SW480 (cell line): ENCODE measurements around the gene PC.
"Not testable (repeated sequence)": the region's sequence is repeated elsewhere in the genome, so short reads cannot be mapped to it uniquely, and the experiment has no call there.

ENCODE experiments used
- DNase-seq: peaks from one replicate; pipeline ENCODE4 v3.0.0-alpha.2; 2016; ENCODE audit warnings: low spot score

Gene PC

DNA sequence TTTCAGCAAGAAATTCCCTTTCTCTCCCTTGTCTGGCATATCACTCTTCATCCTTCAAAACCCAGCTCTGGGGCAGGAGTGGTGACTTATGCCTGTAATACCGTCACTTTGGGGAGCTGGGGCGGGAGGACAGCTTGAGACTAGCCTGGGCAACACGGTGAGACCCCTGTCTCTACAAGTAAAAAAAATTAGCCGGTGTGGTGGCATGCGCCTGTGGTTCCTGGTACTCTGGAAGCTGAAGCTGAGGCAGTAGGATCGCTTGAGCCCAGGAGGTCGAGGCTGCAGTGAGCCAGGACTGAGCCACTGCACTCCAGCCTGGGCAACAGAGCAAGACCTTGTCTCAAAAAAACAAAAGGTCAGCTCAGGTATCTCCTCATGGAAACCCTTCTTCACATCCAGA is 116.3 kb downstream of the PC start:
- DNase-seq: no peak

DNA sequence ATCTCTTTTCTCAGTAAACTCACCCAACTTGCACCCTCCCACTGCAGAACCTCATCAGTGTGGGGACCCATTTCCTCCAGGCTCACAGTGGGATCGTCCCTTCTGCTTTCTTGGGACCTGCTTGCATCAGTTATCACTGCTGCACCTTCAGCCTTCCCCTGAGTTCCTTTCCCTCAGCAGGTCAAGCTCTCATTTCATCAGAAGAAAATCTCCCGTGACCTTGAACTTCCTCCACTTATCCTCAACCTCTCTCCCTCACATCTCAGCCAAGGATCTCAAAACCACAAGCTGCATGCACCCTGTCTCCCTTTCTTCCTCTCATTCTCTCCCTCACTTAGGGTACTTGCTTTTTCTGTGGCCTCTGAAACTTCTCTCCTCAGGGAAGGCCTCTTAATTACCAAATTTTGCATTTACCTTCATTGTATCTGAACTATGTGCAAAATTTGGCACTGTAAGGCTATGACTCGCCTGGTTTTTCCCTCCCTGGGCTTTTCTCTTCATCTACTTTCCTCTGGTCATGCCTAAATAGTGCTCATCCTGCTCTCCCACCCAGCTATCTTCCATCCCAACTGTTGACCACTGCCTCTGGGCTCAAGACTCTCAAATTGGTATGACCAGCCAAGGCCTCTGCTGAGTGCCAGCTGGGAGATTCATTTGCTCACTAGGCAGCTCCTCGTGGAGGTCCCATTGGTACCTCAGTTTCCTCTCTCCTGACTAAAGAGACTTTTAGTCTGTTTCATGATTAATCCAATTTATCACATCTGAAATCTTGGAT is 117.7 kb downstream of the PC start:
- no peak for DNase-seq

DNA sequence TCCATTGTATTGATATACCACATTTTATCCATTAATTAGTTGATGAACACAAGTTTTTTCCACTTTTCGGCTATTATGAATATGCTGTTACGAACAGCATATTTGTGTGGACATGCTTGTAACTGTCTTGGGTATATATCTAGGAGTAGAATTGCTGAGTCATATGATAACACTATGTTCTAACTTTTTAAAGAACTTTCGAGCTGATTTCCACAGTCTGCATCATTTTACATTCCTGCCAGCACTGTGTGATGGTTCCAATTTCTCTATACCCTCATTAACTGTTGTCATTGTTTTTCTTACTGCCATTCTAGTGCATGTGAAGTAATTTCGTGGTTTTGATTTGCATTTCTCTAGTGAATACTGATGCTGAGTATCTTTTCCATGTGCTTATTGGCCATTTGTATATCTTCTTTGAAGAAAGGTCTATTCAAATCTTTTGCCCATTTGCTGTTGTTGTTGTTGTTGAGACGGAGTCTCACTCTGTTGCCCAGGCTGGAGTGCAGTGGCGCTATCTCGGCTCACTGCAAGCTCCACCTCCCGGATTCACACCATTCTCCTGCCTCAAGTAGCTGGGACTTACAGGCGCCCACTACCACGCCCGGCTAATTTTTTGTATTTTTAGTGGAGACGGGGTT is 122.3 kb downstream of the PC start:
- no peak for DNase-seq

DNA sequence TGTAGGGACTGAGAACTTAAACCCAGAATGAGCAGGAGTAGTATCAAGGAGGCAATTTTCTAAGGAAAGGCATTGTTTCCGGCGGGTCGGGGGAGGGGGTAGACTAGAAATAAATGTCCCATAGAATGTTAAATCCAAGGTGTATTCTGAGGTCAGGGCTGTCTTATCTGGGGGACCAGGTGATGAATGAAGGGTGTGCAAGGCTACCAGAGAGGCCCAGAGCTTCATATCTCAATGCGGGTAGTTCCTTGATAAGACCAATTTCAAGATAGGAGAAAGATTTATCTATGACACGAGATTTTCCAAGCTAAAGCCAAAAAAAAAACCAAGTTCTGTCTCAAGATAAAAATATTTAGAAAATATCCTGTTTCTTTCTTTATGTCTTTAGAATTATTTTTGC is 123.2 kb downstream of the PC start:
- no peak for DNase-seq

DNA sequence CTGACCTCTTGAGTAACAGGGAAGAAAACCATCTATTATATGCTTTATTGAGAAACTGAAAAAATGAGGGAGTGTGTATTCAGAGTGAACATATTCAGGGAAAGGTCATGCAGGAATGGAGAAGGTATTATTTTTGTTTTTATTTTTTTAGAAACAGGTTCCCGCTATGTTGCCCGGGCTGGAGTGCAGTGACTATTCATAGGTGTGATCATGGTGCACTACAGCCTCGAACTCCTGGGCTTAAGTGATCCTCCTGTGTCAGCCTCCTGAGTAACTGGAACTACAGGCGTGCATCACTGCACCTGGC is 123.7 kb downstream of the PC start:
- no peak for DNase-seq

DNA sequence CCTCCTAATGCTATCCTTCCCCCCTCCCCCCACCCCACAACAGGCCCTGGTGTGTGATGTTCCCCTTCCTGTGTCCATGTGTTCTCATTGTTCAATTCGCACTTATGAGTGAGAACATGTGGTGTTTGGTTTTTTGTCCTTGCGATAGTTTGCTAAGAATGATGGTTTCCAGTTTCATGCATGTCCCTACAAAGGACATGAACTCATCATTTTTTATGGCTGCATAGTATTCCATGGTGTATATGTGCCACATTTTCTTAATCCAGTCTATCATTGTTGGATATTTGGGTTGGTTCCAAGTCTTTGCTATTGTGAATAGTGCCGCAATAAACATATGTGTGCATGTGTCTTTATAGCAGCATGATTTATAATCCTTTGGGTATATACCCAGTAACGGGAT is 133.6 kb downstream of the PC start:
- DNase-seq: not testable (repeated sequence)

DNA sequence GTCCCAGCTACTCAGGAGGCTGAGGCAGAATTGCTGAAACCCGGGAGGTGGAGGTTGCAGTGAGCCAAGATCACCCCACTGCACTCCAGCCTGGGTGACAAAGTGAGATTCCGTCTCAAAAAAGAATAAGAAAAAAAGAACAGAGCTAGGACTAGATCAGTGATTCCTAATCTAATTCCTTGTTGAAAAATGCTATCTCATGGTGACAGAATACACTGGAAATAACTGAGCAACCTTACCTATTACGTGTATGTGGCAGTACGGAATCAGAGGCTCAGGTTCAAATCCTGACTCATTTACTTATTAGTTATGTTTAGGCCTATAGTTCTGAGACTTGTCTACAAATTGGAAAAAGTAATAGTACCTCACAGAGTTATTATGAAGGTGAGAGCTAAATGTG is 134.5 kb downstream of the PC start:
- DNase-seq: no peak

DNA sequence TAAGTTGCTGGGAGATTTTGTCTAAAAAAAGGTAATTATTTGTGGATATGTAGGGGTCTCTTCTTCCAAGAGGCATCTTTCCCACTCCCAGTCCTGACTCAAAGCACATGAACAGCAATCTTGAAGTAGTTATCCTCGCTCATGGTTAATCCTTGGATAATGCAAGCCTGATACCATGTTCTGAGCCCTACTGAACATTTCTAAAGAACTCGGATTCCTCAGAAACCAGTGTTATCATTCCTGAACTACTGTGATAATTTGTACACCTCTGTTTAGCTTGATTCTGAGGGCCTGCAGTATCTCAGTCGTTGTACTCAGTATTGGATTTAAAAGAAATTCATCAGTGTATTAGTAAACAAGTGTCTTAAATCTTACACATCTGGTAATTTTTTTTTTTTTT is 137.3 kb downstream of the PC start:
- DNase-seq: no peak

DNA sequence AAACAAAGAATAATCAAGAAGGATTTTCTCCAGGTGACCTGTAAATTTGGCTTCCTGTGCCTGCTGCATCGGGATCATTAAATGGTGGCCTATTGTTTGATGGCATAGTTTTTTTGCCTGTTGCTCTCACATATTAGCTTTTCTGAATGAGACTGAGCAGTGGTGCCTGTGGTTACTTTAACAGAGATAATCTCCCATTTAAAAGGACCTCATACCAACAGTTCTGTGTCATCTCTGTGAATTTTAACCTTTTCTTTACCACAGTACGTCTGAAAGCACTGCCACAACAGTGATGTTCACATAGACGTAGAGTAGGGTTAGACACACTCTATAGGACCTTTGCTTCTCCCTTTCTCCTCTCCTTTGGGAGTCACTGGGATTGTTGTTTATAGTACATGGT is 137.8 kb downstream of the PC start:
- no peak for DNase-seq

DNA sequence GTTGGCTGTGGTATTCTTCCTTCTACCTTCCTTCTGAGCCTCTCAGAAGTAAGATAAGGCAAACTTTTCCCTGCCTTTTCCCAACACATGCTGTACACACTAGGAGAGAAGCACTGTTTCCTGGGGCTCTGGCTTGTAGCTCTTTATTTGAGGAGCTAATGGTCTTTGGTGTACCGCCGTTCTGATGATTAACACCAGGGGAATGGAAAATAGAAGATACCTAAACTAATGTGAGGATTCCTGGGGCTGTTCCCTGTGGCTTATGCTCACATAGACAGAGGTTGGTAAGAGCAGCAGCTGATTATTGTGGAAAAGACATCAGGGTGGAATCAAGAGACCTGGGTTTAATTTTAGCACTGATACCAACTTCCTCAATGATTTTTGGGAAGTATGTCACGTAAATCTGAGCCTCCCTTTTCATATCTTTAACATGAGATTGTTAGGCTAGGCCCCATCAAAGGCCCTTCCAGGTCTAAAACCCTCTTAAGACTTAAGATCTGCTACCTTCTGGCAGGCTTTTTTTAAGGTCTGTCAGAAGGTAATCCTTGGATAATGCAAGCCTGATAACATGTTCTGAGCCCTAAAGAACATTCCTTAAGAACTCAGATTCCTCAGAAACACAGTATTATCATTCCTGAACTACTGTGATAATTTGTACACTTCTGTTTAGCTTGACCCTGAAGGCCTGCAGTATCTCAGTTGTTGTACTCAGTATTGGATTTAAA is 139.8 kb downstream of the PC start:
- no peak for DNase-seq

DNA sequence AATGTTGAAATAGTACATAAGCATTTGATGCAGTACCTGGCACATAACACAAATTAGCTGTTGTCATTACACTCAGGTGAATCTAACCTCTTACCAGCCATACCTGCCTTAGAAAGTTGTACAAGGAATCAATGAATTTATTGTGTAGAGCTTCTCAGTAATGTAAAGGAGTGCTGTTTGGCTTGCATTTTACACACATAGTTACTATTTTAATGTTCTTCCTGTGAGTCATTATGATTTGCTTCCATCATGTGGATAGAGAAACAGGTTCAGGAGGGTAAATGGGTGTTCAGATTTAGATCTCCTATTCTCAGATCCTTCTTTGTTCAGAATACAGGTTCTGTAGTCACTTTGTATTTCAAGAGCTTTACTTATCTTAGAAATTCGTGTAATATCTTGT is 142.5 kb downstream of the PC start:
- peak; percentile 33 for DNase-seq

DNA sequence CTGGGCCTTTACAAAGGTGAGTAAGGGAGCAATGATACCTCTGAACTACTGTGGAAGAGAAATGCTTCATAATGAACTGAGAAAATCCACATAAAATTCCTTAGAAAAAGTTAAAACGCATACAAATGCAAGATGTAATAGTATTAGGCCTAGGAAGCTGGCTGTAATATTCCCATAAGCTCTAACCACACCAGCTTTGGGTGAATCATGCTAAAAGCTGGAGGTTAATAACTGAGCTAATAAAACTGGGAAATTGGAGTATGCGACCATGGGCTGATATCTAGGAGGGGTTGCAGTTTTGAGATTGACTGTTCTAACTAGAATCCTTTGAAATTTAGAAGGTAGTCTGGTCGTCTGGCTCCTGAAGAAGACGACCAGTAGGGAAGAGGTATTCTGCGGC is 143.5 kb downstream of the PC start:
- no peak for DNase-seq

DNA sequence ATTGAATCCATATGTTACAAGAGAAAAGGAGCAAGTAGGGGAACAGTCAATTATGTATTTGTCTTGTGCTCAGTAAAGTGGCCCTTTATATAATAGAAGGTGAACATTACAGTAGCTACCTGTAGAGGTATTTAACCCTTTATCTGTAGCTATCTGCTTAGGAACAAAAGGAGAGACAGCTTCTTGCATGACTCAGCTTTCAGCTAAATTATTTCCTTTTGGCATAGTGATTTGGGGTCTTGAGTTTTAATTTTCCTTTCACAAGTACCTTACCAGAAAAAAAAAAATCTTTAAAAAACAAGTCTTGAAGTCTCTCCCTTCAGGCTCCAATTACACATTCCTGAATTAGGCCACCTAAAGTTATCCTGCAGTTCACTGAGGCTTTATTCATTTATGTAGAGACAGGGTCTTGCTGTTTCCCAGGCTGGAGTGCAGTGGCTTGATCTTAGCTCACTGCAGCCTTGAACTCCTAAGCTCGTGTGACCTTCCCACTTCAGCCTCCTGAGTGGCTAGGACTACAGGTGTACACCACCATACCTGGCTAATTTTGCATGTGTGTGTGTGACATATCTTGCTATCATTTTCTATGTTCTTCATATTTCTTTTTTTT is 147.5 kb downstream of the PC start:
- no peak for DNase-seq

DNA sequence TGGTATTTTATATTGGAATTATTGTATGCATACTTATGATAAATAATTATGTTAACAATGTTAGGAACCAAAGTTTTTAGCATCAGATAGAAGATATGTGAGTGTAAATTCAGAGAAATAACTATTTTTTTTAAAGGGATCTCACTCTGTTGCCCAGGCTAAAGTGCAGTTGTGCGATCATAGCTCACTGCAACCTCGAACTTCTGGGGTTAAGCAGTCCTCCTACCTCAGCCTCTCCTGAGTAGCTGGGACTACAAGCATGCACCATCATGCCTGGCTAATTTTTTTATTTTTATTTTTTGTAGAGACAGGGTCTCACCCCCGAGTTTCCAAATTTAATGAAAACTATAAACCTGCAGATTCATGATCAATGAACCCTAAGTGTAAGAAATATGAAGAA is 148.6 kb downstream of the PC start:
- no peak for DNase-seq

DNA sequence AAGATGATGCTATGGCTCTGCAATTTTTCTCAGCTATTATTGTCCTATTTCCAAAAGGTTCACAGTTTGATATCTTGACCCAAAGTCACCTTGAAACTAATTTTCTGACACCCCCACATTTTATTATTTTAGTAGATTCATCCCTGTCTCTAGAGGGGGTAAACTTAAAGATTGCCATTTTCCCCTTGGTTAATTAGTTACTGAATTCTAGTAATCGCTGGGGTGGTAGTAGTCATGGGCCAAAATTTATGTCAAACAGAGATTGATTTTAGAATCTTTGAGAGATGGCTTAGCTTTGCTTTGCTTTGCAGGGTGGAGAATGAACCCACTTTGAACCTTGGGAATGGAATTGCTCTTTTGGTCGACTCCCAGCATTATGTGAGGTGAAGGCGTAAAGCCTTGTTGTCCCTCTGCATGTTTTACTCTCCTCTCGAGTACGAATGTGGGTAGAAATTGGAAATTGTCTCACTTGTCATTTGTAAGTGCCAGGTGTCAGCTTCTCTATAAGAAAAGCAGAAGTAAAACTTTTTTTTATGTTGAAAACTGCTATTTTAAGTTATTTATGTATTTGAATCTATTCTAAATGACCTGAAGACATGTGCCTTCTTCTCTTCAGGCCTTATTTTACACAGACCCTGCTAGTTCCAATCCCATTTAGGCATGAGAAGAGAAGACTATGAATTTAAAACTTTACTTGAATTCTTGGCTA is 157.3 kb downstream of the PC start:
- no peak for DNase-seq

DNA sequence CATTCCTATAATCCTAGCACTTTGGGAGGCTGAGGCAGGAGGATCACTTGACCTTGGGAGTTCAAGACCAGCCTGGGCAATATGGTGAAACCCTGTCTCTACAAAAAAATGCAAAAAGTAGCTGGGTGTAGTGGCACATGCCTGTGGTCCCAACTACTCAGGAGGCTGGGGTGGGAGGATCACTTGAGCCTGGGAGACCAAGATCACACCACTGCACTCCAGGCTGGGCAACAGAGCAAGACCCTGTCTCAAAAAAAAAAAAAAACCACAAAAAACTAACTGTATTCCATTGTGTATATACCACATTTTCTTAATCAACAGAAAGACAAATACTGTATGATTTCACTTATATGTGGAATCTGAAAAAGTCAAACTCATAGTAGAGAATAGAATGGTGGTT is 158.4 kb downstream of the PC start:
- not testable (repeated sequence) for DNase-seq
